Peyer's patch (tissue), 4 donors: Measurements from ENCODE around the gene STAMBPL1.

Experiments used
- CTCF ChIP-seq, 6 experiments: fragments of 450-650 bp in 4 of 6; fragments of 200-600 bp in 2 of 6; sonication (generic) in 1 of 6; IDR thresholded peaks; one replicate each; pipeline ENCODE4 v1.5.1; 2017 to 2019; ENCODE audit warnings: antibody characterized with exemption in 6 of 6, mild to moderate bottlenecking in 3 of 6, moderate library complexity in 1 of 6
- POLR2A ChIP-seq, 2 donors: fragments of 450-650 bp; IDR thresholded peaks; one replicate each; pipeline ENCODE4 v1.5.1; 2017; ENCODE audit warnings: antibody characterized with exemption in 2 of 2, mild to moderate bottlenecking in 2 of 2, moderate library complexity in 2 of 2

DNA sequence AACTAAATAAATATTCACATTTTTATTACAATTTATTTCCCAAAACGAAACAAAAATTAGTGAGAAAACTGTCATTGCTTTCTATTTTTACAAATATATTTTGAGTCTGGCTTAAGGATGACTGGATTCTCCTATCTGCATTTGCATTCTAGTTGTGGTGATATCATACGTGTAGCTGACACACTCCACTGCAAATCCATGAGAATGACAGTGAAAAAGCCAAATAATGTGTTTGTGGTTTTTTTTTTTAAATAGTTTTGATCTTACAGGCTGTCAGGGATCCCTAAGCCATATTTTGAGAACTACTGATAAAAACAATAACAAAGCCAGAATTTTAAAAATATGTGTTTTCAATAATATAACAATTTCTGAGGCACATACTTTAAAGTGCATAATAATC, 5.8 kb upstream of the STAMBPL1 start:
- no peak for TF ChIP-seq POLR2A (IDR thresholded peaks at IDR 0.05)
- TF ChIP-seq CTCF (IDR thresholded peaks at IDR 0.05): no peak
